NCI-H1694 treated with DMSO at 0.1 percent for 48 hours (cell line): ENCODE data around the gene NUP50.
A peak's percentile ranks its signal among the peaks of the same experiment; 100 is the strongest.

Experiments
- DNase-seq: peaks from one replicate; lab custom pipeline; 2025; lab: John Stamatoyannopoulos, UW

NUP50 gene

DNA sequence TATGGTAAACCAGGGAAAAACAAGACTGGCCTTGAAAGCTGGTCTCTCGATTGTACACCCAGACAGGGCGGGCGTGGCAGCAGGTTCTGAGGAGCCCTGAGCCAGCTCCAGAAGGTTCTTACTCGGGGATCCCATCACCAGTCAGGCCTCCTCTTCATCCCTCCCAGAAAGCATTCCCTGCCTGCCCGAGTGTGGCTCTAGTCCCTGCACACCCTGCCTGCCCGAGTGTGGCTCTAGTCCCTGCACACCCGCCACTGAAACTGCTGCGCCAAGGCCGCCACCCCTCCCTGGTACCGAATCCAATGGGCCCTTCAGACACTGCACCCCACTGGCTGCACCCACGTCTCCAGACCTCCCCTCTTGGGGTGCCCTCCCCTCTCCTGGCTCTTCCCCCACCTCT, 46.9 kb downstream of the NUP50 start:
- DNase-seq: no peak

DNA sequence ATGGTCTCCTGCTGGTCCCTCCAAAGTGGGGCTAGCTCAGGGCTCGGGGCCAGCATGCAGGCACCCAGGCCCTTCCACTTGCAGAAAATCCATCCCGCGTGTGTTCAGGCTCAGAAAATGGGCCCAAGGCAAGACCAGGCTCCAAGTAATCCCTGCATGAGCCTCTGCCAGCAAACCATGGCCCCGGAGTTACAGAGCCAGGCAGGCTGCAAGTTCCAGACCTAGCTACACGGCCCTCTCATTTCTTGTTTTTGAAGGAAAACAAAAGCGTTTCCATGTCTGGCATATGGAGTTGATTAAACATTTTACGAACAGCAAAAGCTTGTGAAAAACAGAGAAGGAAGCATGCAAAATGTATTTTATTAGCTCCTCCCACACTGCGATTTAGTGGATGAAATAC, 47.3 kb downstream of the NUP50 start:
- no peak for DNase-seq

DNA sequence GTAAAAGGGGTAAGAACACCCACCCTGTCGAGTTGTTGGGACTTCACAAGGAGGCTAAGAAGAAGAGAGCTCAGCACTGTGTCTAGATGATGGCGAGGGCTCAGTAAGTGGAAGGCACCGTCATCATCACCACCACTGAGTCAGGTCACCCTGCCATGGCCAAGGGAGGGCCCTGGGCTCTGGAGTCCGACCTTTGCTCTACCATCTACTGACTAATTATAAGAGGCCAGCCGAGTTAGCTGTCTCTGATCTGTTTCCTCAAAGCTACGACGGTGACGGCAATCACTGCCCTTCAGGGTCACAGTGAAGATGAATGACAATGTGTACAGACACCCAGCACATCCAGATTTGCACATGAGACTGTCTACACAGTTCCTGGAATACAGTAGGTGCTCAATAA, 47.7 kb downstream of the NUP50 start:
- DNase-seq: no peak

DNA sequence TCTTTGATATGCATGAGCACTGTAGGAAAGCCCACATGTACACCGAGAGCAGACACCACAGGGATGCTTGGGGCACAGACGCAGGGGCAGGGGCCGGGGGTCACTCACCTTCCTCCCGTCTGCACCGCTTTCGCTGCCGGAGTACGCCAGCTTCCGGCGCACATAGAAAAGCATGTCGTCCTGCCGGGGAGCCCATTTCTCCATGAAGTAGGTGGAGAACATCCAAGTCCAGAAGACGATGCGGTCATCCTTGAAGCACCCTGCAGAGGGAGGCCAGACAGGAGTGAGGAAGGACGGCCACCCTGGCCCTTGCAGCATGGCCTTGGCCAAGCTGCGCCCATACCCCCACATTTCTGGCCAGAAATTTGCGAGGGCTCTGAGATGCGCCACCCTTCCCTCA, 48.1 kb downstream of the NUP50 start:
- DNase-seq: no peak

DNA sequence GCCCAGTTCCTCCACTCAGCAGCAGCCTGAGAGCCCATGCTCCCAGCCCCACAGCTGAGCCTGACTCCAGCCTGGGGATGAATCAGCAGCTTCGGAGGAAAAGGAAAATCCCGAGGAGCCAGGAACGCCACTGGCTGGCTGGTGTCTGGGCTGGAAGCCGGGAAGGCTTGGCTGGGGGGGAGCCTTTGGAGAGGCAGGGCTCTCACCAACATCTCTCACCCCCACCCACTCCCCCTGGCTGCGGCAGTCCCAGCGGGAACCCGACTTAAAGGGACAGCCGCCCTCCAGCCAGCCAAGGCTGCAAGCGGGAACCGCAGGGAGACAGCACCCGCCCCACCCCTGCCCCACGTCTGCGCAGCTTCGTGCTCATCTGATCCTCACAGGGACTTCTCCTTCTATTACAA, 48.6 kb downstream of the NUP50 start:
- DNase-seq: no peak

DNA sequence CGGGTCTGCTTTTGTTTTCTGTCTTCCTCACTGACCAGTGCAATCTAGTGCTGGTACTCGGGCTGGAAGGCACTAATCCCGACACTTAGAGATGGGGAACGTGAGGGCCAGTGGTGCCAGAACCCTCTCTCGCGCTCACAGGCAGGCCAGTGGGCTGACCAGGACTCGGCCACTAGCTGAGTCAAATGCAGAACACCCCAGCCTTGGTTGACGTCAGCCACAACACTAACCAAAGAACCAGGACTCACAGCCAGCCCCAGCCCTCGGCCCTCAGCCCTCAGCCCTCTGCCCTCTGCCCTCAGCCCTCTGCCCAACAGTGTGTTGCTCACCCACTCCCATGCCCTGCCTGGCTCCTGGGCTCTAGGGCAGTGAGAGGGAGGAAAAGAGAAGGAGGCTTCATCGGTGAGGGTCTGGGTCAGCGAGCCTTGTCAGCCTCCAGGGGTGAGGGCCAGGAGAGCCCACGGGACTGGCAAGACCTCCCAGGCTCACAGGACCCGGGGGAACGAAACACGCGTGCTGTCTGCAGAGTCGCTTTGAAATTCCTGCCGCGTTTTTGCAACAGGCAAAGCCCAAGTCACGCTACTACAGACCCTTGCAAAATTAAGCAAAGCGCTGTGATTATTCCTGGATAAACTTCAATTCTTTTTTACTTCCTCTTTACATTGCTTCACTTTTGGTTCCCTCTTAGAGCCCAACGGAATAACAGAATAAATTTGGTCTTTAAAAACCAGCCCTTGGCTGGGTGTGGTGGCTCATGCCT, 49.4 kb downstream of the NUP50 start:
- DNase-seq: no peak

DNA sequence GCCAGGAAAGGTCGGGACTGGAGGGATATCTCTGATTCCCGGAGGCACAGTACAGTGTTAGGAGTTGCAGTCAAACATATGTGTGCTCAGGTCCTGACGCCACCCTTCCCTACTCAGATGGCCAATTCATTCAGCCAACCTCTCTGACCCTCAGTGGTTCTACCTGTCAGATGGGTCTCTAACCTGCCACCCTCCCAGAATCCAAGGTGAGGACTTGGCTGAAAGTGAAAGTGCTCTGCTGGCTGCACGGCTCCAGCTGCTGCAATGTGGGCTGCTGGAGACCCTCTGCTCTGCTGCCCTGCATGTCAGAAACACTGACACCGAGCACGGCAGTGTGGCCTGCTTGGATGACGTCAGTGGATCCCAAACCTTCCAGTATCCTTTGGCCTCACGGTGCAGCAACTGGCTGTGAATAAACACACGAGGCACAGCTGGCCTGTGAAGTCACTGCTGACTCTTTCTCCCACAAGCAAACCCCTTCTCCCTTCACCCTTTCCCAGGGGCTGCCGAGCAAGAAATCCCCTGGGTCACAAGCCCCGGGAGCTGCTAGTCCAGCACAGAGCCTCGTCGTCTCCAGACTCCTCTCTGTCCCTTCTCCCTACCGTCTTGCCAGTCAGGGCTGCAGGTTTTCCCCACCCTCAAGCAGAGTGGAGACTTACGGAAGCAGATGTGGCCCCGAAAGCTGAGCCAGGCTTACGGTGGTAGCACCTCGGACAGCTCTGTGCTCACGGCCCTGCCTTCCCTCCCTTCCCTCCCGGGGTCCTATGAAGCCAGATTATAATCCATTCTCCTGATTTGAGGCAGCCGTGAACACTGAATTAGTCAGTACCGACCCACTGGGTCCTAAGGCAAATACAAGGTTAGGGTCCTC, 52.6 kb downstream of the NUP50 start:
- DNase-seq: no peak

DNA sequence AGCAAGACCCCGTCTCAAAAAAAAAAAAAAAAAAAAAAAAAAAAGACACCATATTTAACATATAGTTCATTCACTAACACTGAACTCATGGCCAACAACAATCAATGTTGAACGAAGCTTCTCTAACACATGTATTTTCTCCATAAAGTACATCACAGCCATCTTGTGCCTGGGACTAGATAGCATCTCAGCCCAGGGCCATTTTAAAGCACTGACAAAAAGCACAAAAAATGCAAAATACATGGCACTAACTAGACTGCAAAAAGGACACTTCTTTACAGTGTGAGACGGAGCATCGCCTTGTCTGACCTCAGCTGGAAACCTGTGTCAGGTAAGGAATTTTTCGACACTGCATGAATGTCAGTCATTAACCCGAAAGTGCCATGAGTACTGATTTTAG, 53.6 kb downstream of the NUP50 start:
- DNase-seq: no peak

DNA sequence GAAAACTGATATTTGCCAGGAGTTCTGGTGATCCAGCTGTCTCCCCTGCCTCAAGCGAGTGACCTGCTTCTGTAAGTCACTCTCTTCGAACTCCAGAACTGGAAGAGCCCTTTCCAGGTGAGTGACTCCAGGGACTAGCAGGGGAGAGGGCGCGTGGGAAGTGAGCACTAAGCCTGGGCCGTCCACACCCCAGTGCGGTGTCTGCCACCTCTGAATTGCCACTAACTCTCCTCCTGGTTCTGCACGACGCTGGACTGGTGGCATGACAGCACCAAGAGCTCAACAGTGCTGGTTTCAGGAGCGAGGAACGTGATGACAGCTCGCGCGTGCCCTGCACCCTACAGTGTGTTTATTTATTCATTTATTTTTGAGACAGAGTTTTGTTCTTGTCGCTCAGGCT, 54.1 kb downstream of the NUP50 start:
- no peak for DNase-seq

DNA sequence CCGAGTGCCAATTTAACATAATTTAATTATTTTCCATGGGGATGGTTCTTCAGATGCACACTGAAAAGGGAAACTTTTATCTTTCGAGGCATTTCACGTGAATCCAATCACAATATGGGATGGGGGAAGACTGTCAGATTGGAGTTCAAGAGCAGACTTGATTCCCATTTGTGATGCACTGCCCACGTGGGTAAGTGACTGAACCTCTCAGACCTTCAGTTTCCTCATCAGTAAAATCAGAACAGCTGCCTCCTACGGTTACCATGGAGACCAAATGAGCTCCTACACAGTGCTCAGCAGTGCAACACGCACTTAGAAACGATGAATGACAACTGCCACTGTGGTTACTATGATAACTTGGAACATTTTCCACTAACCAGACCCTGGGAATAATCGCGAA, 55.3 kb downstream of the NUP50 start:
- DNase-seq: peak; percentile 25

DNA sequence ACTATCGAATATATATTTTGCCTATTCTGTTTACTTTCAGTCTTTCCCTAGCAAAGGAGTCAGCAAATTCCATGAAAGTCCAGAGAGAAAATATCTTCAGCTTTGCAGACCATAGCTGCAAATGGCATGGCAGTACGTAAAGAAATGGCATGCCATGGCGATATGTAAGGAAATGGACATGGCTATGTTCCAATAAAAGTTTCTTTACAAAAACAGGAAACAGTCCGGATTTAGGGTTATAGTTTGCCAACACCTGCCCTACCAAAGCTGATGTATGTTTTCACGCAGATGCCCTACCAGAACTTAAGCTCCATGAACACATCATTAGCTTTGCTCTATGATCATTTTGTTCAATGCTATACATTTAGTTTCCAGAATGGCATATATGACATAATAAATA, 57.5 kb downstream of the NUP50 start:
- DNase-seq: no peak

DNA sequence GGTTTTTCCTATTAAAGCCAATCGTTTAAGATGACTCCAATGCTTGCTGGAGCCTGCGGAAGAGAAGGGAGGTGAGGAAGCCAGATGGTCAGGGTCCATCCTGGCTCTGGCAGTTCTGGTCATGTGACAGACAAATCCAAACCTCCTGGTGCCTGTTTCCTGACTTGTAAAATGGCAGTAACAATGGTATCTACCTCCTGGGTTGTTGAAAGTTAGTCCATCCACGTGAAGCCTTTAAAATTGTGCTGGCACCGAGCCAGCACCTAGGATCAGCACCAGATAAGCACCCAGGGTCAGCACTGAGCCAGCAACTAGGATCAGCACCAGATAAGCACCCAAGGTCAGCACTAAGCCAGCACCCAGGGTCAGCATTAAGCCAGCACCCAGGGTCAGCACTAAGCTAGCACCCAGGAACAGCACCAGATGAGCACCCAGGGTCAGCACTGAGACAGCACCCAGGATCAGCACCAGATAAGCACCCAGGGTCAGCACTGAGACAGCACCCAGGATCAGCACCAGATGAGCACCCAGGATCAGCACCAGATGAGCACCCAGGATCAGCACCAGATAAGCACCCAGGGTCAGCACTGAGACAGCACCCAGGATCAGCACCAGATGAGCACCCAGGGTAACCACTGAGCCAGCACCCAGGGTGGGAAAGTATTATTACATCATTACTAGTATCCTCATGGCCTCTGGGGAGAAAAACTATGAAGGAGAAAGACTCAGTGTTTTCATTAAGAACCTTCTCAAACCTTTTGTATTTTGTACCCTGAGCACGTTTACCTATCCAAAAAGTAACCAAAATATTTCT, 59.8 kb downstream of the NUP50 start:
- no peak for DNase-seq

DNA sequence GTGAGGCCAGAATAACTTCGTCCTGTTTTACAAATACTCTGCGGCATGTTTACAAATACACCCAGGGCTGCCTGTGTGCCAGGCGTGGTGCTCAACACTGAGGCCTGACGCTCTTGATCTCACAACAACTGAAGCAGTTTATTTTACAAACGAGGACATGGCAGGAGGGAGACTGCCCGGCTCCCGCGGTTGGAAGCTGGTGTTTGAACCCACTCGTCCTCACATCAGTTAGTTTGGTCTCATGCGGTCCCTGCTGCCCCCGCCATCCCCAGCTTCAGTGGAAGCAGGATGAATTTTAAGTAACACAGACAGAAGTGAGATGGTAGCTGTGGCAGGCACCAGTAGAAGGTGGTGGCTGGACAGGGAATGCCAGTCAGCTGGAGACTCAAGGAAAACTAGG, 60.6 kb downstream of the NUP50 start:
- DNase-seq: no peak

DNA sequence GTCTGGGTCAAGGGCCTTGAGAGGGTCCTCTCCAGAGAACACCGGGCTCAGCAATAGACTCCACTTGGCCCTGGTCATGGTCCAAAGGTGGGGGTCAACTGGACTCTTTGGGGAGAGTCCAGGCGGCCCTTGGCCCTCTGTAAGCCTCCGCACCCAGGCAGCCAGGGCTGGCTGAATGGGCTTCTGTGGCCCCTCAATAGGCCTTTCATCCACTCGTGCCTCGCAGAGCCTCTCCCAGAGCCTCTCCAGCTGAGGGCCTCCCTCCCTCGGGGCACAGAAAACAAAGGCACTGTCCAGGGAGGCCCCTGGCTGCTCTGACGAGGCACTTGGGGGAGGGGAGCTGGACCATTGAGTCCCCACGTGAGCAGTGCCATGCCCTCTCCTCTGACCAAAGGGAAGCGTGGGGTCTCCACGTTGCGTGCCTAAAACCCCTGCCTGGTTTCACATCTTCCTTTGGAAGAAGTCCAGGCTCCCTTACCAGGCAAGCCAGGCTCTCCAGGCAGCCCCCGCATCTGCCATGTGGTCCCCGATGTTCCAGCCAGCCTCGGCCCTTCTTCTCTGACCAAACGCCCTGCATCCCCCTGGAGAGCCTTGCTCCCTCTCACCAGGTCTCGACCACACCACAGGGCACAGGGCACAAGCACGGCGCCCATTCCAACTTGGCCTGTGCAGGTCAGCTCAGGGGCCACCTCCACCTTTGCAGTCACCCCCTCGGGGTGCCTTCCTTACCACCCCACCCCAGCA, 61.4 kb downstream of the NUP50 start:
- DNase-seq: no peak

DNA sequence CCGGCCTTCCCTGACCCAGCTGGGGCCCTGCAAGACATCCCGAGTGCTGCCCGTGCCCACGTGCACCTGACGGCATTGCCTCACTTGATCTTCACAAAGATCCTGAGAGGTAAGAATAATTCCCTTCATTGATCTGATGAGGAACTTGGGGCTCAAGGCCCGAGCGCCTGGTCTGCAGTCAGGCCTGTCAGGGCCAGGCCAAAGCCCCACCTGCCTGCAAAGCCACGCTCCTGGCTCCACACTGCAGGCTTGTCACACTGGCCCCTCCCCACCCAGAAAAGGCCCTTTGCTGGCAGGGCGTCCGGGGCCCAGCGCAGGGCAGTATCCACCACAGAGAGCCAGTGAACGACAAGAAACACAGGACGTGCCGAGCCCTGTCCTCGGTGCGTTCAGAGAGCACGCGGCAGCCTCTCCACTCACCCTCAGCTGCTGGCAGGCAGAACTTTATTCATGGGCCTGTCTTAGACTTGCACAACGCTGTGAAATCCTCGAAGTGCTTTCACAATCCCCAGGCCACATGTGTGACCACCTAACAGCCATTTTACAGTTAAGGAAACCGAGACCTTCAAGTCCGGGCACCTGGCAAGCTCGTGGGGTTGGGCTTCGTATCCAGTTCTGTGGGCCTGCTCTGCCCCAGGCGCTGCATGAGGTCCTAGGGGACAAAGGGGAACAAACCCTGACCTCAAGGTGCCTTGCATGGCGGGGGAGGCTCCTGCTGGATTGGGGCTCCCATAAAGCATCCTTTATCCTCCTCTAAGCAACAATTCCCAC, 62.2 kb downstream of the NUP50 start:
- no peak for DNase-seq

DNA sequence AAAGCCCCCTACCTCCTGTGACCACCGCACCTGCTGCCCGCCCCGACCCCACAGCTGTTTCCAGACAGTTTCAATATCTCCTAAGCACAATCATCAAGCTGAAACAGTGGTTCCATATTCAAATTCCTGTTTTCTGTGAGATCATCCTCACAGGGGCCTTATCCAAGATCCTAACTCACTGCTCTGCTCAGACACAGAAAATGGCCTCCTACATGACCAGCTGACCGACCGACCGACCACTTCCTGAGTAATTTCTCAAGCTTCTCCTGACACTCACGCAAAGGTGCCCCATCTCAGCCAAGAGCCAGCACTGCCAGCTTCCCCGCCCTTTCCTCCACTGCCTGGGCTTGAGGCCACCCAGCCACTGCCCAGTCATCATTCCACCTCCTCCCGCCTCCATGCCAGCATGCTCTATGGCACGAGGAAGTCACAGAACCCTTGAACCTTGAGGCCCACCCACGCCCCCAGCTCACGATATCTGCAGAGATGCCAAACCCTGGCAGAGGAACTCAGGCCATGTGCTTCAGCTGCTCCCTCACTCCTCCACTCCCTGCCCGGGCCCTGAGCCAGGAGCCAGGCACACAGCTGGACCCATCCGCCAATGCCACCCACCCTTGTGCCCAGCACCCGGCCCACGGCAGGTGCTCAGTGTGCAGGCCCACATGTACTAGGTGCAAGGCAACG, 62.9 kb downstream of the NUP50 start:
- DNase-seq: no peak

DNA sequence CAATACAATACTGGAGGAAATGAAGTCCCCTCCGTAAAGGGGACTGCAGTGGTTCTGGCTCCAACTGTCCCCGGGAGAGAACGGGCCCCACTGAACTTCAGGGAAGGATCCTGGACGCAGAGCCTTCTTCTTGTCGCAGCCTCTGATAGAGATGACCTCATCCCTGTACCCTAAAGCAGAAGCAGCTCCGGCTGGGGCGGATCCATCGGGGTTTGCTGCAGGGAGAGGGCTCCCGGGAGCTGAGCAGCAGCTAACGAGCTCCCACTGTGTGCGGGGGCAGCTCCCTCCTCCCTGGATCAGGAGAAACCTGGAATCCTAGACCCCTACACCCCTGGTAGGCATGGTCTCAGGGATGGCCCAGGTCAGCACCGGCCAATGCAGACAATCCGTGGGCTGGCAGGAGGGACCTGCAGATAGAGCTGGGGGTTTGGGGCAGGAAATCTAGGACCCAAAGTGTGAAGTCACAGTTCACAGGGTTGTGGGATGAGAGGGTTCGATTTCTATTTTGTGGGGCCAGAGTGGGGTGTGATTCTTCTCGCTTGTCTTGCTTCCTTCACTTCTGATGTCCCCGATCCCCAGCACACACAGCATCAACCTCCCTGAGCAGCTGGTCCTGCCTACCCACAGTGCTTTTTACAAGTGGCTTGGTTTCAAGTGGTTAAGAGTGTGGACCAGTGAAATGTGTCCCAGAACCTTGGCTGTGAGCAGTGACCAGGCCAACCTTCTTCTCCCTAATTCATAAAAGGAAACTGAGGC, 64.1 kb downstream of the NUP50 start:
- no peak for DNase-seq

DNA sequence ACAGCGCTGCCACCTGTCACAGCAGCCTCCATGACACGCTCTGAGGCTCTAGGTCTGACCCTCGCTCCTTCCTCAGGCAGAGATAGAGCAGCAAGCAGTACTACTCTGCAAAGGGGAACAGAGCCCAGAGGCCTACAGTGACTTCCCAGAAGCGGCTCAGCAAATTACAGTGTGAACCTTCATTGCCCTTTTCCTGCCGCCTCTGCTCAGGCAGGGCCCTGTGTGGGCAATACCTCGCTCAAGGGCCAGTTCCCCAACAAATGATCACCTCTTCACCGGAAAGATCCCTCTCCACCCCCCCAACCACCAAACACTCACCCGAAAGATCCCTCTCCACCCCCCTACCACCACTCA, 64.7 kb downstream of the NUP50 start:
- DNase-seq: no peak

DNA sequence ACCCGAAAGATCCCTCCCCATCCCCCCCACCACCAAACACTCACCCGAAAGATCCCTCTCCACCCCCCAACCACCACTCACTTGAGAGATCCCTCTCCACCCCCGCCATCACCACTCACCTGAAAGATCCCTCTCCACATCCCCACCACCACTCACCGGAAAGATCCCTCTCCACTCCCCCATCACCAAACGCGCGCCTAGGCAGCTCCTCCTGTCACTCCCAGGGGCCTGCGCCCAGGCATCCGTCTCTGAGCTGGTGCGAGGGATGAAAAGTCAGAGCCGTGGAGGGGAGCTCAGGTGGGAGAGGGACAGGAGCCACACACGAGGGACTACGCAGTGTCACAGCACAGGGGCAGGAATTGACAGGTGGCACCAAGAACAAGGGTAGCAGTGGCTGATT, 65.5 kb downstream of the NUP50 start:
- DNase-seq: no peak
